HepG2 (cell line): ENCODE results near the gene UQCR10. TPM values are rescaled to one million over a fixed set of nuclear protein-coding genes. Genes with fewer than 3 reads are reported as not detected.
A peak's percentile ranks its signal among the peaks of the same experiment; 100 is the strongest.

Experiments used
- ARID3A ChIP-seq: IDR thresholded peaks from 2 replicates; pipeline ENCODE4 v1.6.1; 2012; ENCODE audit warnings: low read depth, low read length, improper control_type of control experiment
- ATM ChIP-seq: fragments of 450-650 bp; IDR thresholded peaks from 2 replicates; pipeline ENCODE4 v1.7.1; 2017; ENCODE audit warnings: mild to moderate bottlenecking, borderline replicate concordance
- DPF2 ChIP-seq: sonication (generic); formaldehyde crosslinking; IDR thresholded peaks from 2 replicates; pipeline ENCODE4 v1.4.0; 2020; ENCODE audit warnings: mild to moderate bottlenecking, low read depth, missing genetic modification reagents, borderline replicate concordance
- FOXA1 ChIP-seq, 2 experiments: fragments of 450-650 bp in 1 of 2; sonication (generic) in 1 of 2; formaldehyde crosslinking in 1 of 2; IDR thresholded peaks; 2 replicates each; pipeline versions ENCODE4 v1.4.0 to v1.6.1; 2016 to 2020; ENCODE audit warnings: missing genetic modification reagents in 1 of 2
- GATA4 ChIP-seq: sonication (generic); IDR thresholded peaks from 2 replicates; pipeline ENCODE4 v1.6.1; 2016; ENCODE audit warnings: antibody characterized with exemption, low read depth, borderline replicate concordance
- GATAD1 ChIP-seq: IDR thresholded peaks from 2 replicates; pipeline ENCODE4 v1.6.1; 2016; ENCODE audit warnings: missing genetic modification reagents, missing compliant biosample characterization
- GMEB1 ChIP-seq: sonication (generic); formaldehyde crosslinking; IDR thresholded peaks from 2 replicates; pipeline ENCODE4 v1.5.1; 2020; ENCODE audit warnings: missing genetic modification reagents, mild to moderate bottlenecking, borderline replicate concordance
- HDAC1 ChIP-seq: sonication (generic); formaldehyde crosslinking; IDR thresholded peaks from 2 replicates; pipeline ENCODE4 v1.5.1; 2020; ENCODE audit warnings: mild to moderate bottlenecking, missing genetic modification reagents
- HOXA5 ChIP-seq: sonication (generic); formaldehyde crosslinking; IDR thresholded peaks from 2 replicates; pipeline ENCODE4 v1.4.0; 2020; ENCODE audit warnings: missing genetic modification reagents
- PHF8 ChIP-seq: sonication (generic); formaldehyde crosslinking; IDR thresholded peaks from 2 replicates; pipeline ENCODE4 v1.5.0; 2020; ENCODE audit warnings: missing genetic modification reagents
- RCOR2 ChIP-seq: IDR thresholded peaks from 2 replicates; pipeline ENCODE4 v1.6.1; 2016; ENCODE audit warnings: missing biosample characterization, missing genetic modification reagents
- RXRA ChIP-seq: sonication (generic); formaldehyde crosslinking; IDR thresholded peaks from 2 replicates; pipeline ENCODE4 v1.5.1; 2020; ENCODE audit warnings: missing genetic modification reagents
- RXRB ChIP-seq: IDR thresholded peaks from 2 replicates; pipeline ENCODE4 v1.6.1; 2016; ENCODE audit warnings: borderline replicate concordance, missing genetic modification reagents, missing compliant biosample characterization
- ZBTB10 ChIP-seq: sonication (generic); formaldehyde crosslinking; IDR thresholded peaks from 2 replicates; pipeline ENCODE4 v1.4.0; 2020; ENCODE audit warnings: missing genetic modification reagents, borderline replicate concordance
- ZBTB3 ChIP-seq: sonication (generic); formaldehyde crosslinking; IDR thresholded peaks from 2 replicates; pipeline ENCODE4 v1.4.0; 2020; ENCODE audit warnings: low read depth, mild to moderate bottlenecking, moderate library complexity, missing genetic modification reagents, borderline replicate concordance
- ZFAT ChIP-seq: sonication (generic); formaldehyde crosslinking; conservative IDR thresholded peaks from 2 replicates; pipeline ENCODE4 v1.8.1; 2023; ENCODE audit warnings: missing genetic modification reagents, inconsistent platforms
- ZNF460 ChIP-seq: sonication (generic); formaldehyde crosslinking; IDR thresholded peaks from 2 replicates; pipeline ENCODE4 v1.5.1; 2020; ENCODE audit warnings: missing genetic modification reagents, mild to moderate bottlenecking, borderline replicate concordance
- ZNF512 ChIP-seq: sonication (generic); formaldehyde crosslinking; IDR thresholded peaks from 2 replicates; pipeline ENCODE4 v1.4.0; 2020; ENCODE audit warnings: mild to moderate bottlenecking, missing genetic modification reagents
- ZNF572 ChIP-seq: sonication (generic); formaldehyde crosslinking; IDR thresholded peaks from 2 replicates; pipeline ENCODE4 v1.5.1; 2020; ENCODE audit warnings: mild to moderate bottlenecking, missing genetic modification reagents
- ZNF605 ChIP-seq: sonication (generic); formaldehyde crosslinking; IDR thresholded peaks from 2 replicates; pipeline ENCODE4 v1.8.0; 2022; ENCODE audit warnings: mild to moderate bottlenecking, missing genetic modification reagents
- ZNF691 ChIP-seq: sonication (generic); formaldehyde crosslinking; IDR thresholded peaks from 2 replicates; pipeline ENCODE4 v1.4.0; 2020; ENCODE audit warnings: missing genetic modification reagents, low read depth, mild to moderate bottlenecking, borderline replicate concordance
- polyA plus RNA-seq, 8 experiments: library from polyadenylated mRNA; depleted of rRNA in 3 of 8; stranded (reverse) in 7 of 8; unstranded in 1 of 8; fragments of >200 nt; fragmentation: Illumina TruSeq in 4 of 8; extraction: Trizol in 4 of 8; gene quantifications; 2 replicates each; pipeline versions ENCODE4 v1.2.1 to v1.2.3, GENCODE V29; 2011 to 2016; ENCODE audit warnings: low read depth in 4 of 8, missing spikeins in 1 of 8, mixed read lengths in 1 of 8; ENCODE audit not compliant: insufficient read depth in 1 of 8
- total RNA-seq, 5 experiments: library from RNA; depleted of rRNA; stranded (reverse); fragments of >200 nt; fragmentation: Illumina TruSeq; extraction: Trizol; gene quantifications; 2 replicates each; pipeline ENCODE4 v1.2.3, GENCODE V29; 2016; ENCODE audit warnings: low read depth in 1 of 5

UQCR10 gene
- total and polyA plus RNA-seq, 2 of the 13 experiments (the other 11 are each of a cell fraction or from before 2014, with no cell fraction given): 225 to 232 TPM

GRCh38 chr22:29769723-29770321 lies 2.7 kb downstream of the UQCR10 start (continued):
- TF ChIP-seq ZNF691 (CRISPR knock-in tag): no peak
- TF ChIP-seq ATM: no peak
- 0 out of 2 replicates have a peak, but pooled peaks have one; percentile 22 for TF ChIP-seq GATAD1 (CRISPR knock-in tag)
- TF ChIP-seq RXRA (CRISPR knock-in tag): no peak; the same call in 1 of the 2 replicates
- no peak for TF ChIP-seq ZNF572 (CRISPR knock-in tag)
- TF ChIP-seq ZNF512 (CRISPR knock-in tag): no peak
- TF ChIP-seq DPF2 (CRISPR knock-in tag): no peak
- TF ChIP-seq RCOR2 (CRISPR knock-in tag): peak; percentile 78
- no peak for TF ChIP-seq PHF8 (CRISPR knock-in tag)
- no peak for TF ChIP-seq ZNF460
- peak; percentile 75 for TF ChIP-seq HDAC1
- peak; percentile 17; the same call in 1 of the 2 replicates for TF ChIP-seq ARID3A
- peak; percentile 32; the same call in 1 of the 2 replicates for TF ChIP-seq GMEB1 (CRISPR knock-in tag)
- TF ChIP-seq ZBTB3: 0 out of 2 replicates have a peak, but pooled peaks have one; percentile 62
- no peak for TF ChIP-seq ZNF605 (CRISPR knock-in tag)
- no peak for TF ChIP-seq HOXA5 (CRISPR knock-in tag)
- TF ChIP-seq RXRB: peak; percentile 70; the same call in 1 of the 2 replicates
- TF ChIP-seq ZFAT (CRISPR knock-in tag): no peak
- peak; percentile 58; the same call in 1 of the 2 replicates for TF ChIP-seq GATA4
- no peak for TF ChIP-seq ZBTB10 (CRISPR knock-in tag)
- TF ChIP-seq FOXA1 (IDR thresholded peaks at IDR 0.05): no peak
- peak; percentile 67 for TF ChIP-seq FOXA1 (CRISPR knock-in tag; IDR thresholded peaks at IDR 0.05)
